KOPT-K1 (cell line): ENCODE data around the gene ABLIM1.

ENCODE experiments used
- H3K27ac ChIP-seq: fragments of 200-600 bp; sonication (generic); 2 replicates; pipeline ENCODE4 v1.5.1; 2016; ENCODE audit warnings: antibody characterized with exemption, mild to moderate bottlenecking, low read depth, low read length; ENCODE audit not compliant: poor library complexity, severe bottlenecking
- H3K36me3 ChIP-seq: fragments of 200-600 bp; sonication (generic); 2 replicates; pipeline ENCODE4 v1.5.1; 2017; ENCODE audit warnings: antibody characterized with exemption, mild to moderate bottlenecking, low read length, moderate library complexity; ENCODE audit not compliant: insufficient read depth
- H3K9me3 ChIP-seq: fragments of 200-600 bp; sonication (generic); 2 replicates; pipeline ENCODE4 v1.5.1; 2017; ENCODE audit warnings: antibody characterized with exemption, low read length, mild to moderate bottlenecking; ENCODE audit not compliant: insufficient read depth, poor library complexity, severe bottlenecking

ABLIM1 gene

DNA sequence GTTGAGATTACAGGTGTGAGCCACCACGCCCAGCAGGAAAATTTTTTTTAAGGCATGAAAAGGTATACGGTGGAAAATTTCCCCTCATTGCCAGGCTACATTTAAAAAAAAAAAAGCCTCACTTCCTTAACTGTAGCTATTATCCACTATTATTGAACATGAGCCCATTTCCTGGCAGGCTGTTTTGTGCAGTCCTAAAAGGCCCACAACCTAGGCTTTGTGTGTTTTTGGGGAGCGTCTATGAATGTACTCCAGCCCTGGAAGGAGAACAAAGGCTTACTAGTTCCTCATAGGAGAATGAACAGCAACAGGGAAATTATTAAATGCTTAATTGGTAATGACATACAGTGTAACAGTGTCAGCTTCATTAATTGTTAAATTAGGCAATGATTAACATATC lies 111.0 kb downstream of the ABLIM1 start:
- H3K27ac ChIP-seq: no peak overlapping the region
- H3K9me3 ChIP-seq: no peaks in the 10 kb centered on the region
- H3K36me3 ChIP-seq: no peaks in the 10 kb centered on the region

DNA sequence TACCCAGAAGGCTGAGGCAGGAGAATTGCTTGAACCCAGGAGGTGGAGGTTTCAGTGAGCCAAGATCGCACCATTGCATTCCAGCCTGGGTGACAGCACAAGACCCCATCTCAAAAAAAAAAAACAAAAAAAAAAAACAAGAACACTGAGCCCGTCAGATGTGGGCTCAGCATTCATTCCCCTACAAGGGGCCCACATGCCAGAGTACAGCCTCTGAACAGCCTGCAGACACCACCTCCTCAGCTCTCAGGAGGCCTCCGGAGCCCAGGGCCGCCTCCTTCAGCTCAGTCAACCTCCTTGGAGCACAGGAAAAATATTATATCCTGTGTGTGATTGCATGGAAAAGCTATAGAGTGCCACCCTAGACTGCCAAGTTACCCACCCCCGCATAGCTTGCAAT lies 112.3 kb downstream of the ABLIM1 start:
- Histone ChIP-seq H3K9me3 (no peaks in the 10 kb centered on the region), H3K27ac (peak overlapping the region; percentile 84), H3K36me3 (no peaks in the 10 kb centered on the region)

DNA sequence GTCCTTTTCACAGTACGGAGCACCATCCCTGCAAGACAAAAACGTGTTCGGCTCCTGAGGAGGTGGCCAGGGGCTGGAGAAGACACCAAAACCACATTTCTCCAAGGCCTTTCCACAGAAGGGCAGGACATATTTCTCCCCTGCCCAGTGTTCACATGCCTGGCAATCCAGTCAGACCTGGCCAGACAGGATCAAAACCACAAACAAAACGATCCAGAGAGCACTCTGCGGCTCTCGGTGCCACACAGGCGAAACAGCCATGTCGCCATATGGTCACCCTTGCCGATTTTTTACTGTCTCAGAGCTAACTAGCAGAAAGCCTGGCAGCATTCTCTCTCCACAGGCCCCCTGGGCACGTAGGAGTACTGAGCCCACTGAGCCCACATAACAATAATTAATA lies 113.0 kb downstream of the ABLIM1 start:
- Histone ChIP-seq H3K36me3 (no peaks in the 10 kb centered on the region), H3K27ac (peak overlapping the region; percentile 84)

DNA sequence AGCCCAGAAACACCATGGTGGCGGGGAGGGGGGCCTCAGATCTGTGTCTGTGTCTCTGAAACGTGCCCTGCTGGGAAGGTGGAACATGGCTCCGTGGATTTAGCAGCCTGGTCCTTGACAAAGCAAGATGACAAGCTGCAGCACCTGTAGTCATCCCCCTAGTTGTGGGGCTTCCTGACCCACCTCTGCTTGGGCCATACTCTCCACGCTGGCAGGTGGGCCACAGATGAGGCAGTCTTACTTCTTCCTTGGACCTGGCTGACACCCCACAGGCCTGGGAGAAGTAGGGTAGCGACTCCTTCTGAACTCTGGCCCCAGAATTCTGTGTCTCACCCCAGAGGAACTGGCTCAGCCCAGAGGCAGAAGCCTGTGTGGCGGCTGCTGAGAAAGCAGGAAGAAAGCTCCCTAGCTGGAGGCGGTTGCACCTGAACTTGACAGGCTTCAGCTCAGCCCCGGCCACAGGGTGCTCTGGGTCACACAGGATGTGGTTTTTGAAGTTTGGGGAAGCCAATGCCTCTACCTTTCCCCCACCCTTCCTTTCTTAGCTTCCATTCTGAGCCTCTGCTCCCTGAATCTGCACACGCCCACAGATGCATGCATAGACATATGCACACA lies 113.9 kb downstream of the ABLIM1 start:
- Histone ChIP-seq H3K36me3 (no peaks in the 10 kb centered on the region), H3K9me3 (no peaks in the 10 kb centered on the region), H3K27ac (peak overlapping the region; percentile 84)

More for the DNA sequence above, 113.0 kb downstream of the ABLIM1 start:
- no peaks in the 10 kb centered on the region for H3K9me3 ChIP-seq

DNA sequence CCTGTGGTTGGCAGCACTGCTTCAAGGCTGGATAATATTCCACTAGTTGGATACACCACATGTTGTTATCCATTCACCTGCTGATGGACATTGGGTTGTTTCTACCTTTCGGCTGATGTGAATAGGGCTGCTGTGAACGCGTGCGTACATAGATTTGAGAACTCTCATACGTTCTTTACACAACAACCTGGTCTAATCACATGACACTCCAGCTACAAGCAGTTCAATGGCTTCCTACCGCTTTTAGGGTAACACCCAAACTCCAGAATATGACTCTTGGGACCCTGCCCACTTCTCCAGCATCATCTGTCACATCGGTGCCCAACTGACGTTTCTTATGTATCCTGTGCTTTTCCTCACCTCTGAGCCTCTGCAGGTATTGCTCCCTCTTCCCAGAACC lies 114.6 kb downstream of the ABLIM1 start:
- Histone ChIP-seq H3K36me3 (no peaks in the 10 kb centered on the region), H3K27ac (peak overlapping the region; percentile 84), H3K9me3 (no peaks in the 10 kb centered on the region)

DNA sequence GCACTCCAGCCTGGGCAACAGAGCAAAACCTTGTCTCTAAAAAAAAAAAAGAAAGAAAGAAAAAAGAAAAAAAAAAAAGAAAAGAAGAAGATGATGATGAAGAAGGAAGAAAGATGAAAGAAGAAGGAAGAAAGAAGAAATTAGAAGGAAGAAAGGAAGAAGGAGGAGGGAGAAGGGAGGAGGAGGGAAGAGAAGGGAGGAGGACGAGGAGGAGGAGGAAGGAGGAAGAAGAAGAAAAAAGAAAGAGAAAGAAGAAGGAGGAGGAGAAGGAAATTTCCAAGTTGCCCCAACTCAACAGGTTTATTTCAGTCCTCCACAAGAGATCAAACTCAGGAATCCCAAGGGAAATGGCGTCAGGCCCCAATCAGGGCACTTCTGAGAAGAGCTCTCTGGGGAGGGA lies 115.7 kb downstream of the ABLIM1 start:
- no peaks in the 10 kb centered on the region for H3K36me3 ChIP-seq
- H3K9me3 ChIP-seq: no peaks in the 10 kb centered on the region
- H3K27ac ChIP-seq: peak overlapping the region; percentile 71

DNA sequence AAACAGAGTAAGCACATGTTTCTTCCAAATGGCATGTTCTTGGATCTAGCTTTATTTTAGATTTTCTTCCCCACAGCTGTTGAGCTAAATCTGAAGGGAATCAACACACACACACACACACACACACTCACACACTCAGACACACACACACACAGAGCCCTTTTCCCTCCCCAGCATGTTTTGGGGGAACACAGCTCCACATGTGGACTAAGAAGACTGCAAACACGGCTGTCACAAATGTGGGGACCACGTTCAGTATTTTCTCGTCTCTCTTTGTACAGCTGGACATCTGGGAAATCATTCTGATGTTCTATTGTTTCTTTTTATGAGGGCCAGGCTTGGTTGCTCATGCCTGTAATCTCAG lies 116.3 kb downstream of the ABLIM1 start:
- peak overlapping the region; percentile 71 for H3K27ac ChIP-seq

DNA sequence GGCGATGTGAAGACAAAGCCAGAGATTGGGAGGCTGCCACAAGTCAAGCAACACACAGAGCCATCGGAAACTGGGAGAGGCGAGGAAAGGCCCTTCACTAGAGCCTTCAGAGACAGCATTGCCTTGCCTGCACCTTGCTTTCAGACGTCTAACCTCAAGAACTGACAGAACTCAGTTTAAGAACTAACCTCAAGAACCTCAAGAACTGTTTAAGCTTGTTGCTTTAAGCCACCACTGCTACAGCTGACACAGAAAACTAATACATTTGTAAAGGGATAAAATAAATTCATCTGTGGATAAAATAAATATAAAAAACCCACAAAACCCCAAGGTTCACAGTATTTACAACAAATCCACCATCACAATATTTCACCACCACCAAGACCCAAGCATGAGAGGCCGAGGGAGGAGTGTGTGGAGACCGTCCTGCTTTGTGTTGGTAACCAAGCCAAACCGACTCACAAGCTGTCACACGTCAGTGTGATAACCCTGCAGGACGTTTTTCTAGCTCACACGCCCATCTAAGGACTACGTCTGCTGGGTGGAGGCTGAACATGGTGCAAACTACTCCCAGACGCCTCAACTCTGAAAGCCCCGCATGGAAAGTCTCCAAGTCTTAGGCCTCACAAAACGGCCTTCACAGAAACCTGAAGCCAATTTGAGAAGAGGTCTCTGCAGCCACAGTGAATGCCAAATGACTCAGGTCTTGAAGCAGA lies 116.8 kb downstream of the ABLIM1 start:
- Histone ChIP-seq H3K9me3 (peaks cover 4% of the 10 kb centered on the region), H3K27ac (peak overlapping the region; percentile 71), H3K36me3 (no peaks in the 10 kb centered on the region)

More for the DNA sequence above, 116.3 kb downstream of the ABLIM1 start:
- Histone ChIP-seq H3K36me3 (no peaks in the 10 kb centered on the region), H3K9me3 (no peaks in the 10 kb centered on the region)

DNA sequence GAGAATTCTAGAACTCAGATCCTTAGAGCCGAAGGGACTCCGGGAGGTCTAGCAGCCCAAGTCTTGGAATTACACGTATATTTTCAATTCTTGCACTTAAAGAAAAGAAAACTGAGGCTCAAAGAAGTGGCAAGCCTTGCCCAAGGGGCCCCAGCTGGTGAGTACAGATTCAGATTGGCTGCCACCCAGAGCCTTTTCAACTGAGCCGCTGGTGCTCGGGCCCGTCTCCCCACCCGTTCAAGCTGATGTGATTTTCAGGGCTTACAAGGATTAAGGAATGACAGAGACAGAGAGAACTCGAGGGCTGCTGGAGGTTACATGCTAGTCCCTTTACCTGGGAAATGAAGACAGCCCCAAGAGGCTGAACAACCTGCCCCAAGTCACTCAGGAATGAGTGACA lies 117.8 kb downstream of the ABLIM1 start:
- H3K27ac ChIP-seq: peak overlapping the region; percentile 71
- no peaks in the 10 kb centered on the region for H3K36me3 ChIP-seq
- peaks cover 4% of the 10 kb centered on the region for H3K9me3 ChIP-seq

DNA sequence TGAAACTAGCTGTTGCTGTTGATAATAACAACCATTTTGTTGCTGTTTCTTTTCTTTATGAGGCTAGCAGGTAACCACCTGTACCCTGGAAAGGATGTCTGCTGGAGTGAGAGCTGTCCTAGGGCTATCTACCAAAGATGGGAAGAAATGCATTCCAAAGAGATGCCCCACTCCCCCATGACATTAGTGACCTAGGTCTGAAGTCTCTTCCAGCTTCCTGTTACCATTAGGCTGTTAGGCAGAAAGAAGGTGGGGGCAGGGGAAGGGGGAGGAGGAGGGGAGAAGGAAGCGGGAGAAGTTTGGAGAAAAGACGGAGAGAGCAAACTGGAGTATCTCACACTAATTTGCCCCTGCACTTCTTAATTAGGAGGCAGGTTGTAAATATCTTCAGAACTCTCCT lies 118.5 kb downstream of the ABLIM1 start:
- no peaks in the 10 kb centered on the region for H3K36me3 ChIP-seq
- peak overlapping the region; percentile 71 for H3K27ac ChIP-seq
- peaks cover 4% of the 10 kb centered on the region for H3K9me3 ChIP-seq

DNA sequence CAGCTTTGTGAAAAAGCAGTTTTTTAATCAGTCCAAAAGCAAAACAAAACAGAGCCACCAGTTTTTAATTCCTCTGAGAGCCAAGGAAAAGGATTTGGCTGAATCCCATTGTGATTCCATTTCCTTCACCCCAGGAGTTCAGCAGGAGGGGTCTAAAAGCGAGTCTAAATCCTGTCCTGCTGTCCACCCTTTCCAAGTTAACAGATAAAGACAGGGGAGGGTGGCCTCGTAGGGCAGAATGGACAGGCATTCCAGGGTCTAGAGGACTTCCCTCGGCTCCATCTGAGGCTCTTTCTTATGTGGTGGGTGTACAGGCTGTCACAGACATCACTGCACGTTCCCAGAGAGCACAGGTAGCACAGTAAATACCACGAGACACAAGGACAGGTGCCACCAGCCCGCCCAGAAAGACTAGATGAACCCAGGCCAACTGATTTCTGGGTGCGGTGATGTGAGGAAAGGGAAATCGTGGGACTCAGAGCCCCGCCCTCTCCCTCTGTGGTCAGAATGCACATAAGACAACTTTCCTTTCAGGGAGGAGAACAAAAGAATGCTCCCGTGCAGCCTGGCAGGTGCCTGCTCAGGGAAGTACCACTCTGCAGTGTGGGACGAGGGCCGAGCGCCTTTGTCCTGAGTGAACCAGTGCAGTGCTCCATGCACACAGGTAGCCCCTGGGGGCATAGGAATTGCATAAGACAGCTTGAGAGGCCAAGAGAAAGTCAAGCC lies 119.7 kb downstream of the ABLIM1 start:
- Histone ChIP-seq H3K9me3 (peaks cover 4% of the 10 kb centered on the region), H3K27ac (peak overlapping the region; percentile 71), H3K36me3 (no peaks in the 10 kb centered on the region)

DNA sequence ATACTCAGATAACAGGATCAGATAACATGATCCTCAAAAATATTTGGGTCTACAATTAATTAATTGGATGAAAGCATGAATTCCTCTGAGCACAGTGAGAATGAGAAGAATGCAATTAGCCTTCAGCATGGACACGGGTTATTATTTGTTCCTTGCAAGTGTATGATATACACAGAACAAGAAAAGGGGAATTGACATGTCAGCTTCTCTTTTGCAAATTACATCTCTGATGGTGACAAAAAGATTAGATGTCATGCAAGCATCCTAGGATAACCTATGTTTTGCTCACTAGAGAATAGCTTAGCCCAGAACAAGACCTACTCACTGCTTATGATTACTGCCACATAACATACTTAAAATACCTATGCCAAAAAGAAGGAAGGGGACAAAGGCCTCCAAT lies 120.3 kb downstream of the ABLIM1 start:
- Histone ChIP-seq H3K27ac (peak overlapping the region; percentile 71), H3K9me3 (peaks cover 4% of the 10 kb centered on the region), H3K36me3 (no peaks in the 10 kb centered on the region)

DNA sequence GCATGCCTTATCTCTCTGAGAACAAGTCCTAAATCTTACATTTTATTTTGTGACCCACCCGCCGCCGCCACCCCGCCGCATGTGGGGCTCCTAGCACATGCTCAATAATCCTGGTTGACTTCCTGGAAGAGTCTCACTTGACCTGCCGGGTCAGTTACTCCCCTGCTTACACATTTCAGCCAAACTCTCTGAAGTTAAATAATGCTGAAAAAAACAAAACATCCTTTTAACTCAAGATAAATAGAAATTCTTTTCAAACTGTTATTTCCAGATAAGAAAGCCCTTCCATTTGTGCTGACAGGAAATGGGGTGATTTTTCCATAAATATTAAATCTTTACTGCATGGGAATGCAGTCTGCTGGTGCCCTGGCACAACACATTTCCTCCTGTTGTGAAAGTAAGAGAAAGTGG lies 123.5 kb downstream of the ABLIM1 start:
- Histone ChIP-seq H3K36me3 (no peaks in the 10 kb centered on the region), H3K9me3 (peaks cover 4% of the 10 kb centered on the region), H3K27ac (no peak overlapping the region)

DNA sequence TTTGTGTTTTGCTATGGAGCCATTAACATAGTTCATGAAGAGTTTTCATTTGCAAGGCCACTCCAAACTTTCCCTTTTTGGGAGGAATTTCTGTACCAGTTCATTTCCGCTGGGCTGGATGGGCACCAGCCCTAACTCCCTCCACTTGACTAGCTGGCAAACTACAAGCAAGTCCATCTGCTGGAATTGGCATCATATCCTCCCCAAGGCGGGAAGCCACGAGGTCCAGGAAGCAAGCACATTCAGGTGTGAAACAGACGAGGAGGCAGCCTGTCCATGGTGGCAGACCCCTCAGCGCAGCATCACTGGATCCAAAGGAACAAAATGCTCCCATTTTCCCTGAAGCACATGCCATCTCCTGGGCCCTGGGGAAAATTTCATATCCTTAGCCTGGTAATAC lies 125.8 kb downstream of the ABLIM1 start:
- Histone ChIP-seq H3K9me3 (peaks cover 4% of the 10 kb centered on the region), H3K36me3 (no peaks in the 10 kb centered on the region), H3K27ac (no peak overlapping the region)

DNA sequence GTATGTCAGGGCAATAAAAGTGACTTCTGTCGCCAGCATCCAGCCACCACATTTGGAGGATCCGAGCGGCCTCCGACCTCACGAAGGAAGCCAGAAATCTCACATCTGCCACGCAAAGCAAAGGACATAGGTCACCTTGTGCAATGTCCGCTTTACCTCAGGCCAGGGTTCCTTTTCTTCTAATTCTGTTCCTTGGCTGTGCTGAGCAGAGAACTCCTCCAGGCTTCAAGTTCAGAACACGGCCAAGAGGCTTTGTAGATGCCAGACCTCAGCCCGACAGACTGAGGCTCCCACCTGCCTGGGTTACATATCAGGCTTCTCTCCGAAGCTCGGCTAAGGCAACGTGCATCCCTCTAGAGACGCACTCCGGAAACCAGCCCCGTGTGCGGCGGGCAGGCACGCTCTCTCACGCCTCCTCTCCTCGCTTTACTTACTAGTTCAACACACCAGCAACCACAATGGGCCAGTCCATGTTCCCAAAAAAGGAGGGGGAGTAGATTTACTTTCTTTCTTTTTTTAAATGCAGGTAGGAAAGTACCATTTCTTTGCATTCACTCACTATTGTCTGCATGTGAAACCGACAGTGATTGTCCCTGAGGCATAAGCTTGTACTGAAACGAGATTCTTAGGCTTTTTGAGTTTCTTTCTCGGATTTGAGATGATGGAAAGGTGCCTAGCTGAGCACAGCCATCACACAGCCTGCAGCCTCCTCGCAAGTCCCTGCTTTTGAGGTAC lies 131.4 kb downstream of the ABLIM1 start:
- peak overlapping the region; percentile 63 for H3K27ac ChIP-seq
- no peaks in the 10 kb centered on the region for H3K9me3 ChIP-seq
- H3K36me3 ChIP-seq: no peaks in the 10 kb centered on the region
